ENCODE data around the gene MORN1. TPM values are rescaled to one million over a fixed set of nuclear protein-coding genes. Genes with fewer than 3 reads are reported as not detected.
"Not testable (repeated sequence)": the region's sequence is repeated elsewhere in the genome, so short reads cannot be mapped to it uniquely, and the experiment has no call there.

MORN1 gene
- total and polyA plus RNA-seq, 2 donors (not counting 3 experiments of a cell fraction or from before 2014, with no cell fraction given), result 4.3 to 6.4 TPM

DNA sequence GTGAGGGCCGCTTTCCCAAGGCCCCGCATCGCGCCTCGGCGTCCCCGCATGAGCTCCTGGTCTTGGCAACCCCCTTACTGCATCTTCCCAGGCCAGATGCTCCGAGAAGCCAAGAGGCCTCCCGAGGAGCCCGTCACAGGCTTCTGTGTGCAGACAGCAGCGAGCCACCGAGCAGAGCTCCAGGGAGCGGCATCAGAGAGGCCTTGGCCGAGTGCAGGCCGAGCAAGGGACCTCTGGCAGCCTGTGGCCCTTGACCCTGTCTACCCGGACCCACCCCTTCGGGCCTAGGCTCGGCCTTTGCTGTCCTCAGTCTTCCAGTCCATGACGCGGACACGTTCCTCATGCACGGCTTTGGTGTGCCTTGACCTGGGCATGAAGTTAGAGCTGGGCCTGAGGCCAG lies 63.5 kb downstream of the MORN1 start:
- Histone ChIP-seq H2AFZ (ENCODE audit: low read depth, low read length) (no peak overlapping the region), H3K27me3 (ENCODE audit: control insufficient read depth in 2 of 2, insufficient read depth in 2 of 2, low read length in 2 of 2) (no peaks in the 10 kb centered on the region), H3K4me3 (replicated peaks in 1 of 3; ENCODE audit: insufficient read depth in 1 of 3, low read depth in 1 of 3, low read length in 3 of 3) (no peak overlapping the region), H3K9ac (replicated peaks; ENCODE audit: extremely low read depth, insufficient read depth, low read length) (no peak overlapping the region), H3K9me3 (replicated peaks; ENCODE audit: control insufficient read depth, insufficient read depth, low read length) (no peaks in the 10 kb centered on the region), H3K9me1 (replicated peaks; ENCODE audit: control insufficient read depth, extremely low read depth, insufficient read depth, low read length) (no peaks in the 10 kb centered on the region), H3K4me2 (ENCODE audit: insufficient read depth, low read length) (no peak overlapping the region), H3K4me1 (ENCODE audit: control insufficient read depth, extremely low read depth, insufficient read depth, low read length) (no peaks in the 10 kb centered on the region), H4K20me1 (replicated peaks; ENCODE audit: control insufficient read depth, extremely low read depth, insufficient read depth, low read length) (no peaks in the 10 kb centered on the region), H3K36me3 (ENCODE audit: control insufficient read depth in 2 of 2, extremely low read depth in 1 of 2, insufficient read depth in 2 of 2, low read length in 2 of 2) (no peaks in the 10 kb centered on the region), H3K27ac (ENCODE audit: insufficient read depth, low read depth, low read length) (no peak overlapping the region), H3K79me2 (ENCODE audit: control insufficient read depth, insufficient read depth, low read length) (no peaks in the 10 kb centered on the region)
- POLR2A ChIA-PET, result no interaction called here
- CTCF ChIA-PET, result interaction anchor here (0.5 kb wide), 1 partner anchor 121 kb away, joined by 3 read pairs; no protein-coding TSS in a partner anchor
- dilution Hi-C loops (cut with MboI; ENCODE audit: extremely low pct_ligation_motif_present, low sequenced_read_pairs) (no loop called here), intact Hi-C loops (cut with micrococcal nuclease) (no loop called here)
- no peak for FAIRE-seq
- TF ChIP-seq EZH2 (IDR thresholded peaks at IDR 0.05; ENCODE audit: borderline replicate concordance, low read depth, low read length, severe bottlenecking) (no peak), GATA2 (IDR thresholded peaks at IDR 0.05; ENCODE audit: insufficient read depth, insufficient read length, low read depth, low read length) (no peak), POLR2A (IDR thresholded peaks at IDR 0.05; ENCODE audit: low read depth, low read length) (no peak), MYC (IDR thresholded peaks at IDR 0.05; ENCODE audit: low read depth, low read length) (no peak), FOS (IDR thresholded peaks at IDR 0.05; ENCODE audit: borderline replicate concordance, insufficient read depth, low read length) (no peak), POLR2AphosphoS5 (IDR thresholded peaks at IDR 0.05; ENCODE audit: insufficient read depth, low read depth, low read length) (no peak), JUN (IDR thresholded peaks at IDR 0.05; ENCODE audit: borderline replicate concordance, insufficient read depth, insufficient read length, low read depth) (no peak)
- TF ChIP-seq, protein P1, sequence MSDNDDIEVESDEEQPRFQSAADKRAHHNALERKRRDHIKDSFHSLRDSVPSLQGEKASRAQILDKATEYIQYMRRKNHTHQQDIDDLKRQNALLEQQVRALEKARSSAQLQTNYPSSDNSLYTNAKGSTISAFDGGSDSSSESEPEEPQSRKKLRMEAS (IDR thresholded peaks at IDR 0.05; ENCODE audit: insufficient read depth, insufficient read length), result no peak
- TF ChIP-seq, protein P2, sequence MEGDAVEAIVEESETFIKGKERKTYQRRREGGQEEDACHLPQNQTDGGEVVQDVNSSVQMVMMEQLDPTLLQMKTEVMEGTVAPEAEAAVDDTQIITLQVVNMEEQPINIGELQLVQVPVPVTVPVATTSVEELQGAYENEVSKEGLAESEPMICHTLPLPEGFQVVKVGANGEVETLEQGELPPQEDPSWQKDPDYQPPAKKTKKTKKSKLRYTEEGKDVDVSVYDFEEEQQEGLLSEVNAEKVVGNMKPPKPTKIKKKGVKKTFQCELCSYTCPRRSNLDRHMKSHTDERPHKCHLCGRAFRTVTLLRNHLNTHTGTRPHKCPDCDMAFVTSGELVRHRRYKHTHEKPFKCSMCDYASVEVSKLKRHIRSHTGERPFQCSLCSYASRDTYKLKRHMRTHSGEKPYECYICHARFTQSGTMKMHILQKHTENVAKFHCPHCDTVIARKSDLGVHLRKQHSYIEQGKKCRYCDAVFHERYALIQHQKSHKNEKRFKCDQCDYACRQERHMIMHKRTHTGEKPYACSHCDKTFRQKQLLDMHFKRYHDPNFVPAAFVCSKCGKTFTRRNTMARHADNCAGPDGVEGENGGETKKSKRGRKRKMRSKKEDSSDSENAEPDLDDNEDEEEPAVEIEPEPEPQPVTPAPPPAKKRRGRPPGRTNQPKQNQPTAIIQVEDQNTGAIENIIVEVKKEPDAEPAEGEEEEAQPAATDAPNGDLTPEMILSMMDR (IDR thresholded peaks at IDR 0.05; ENCODE audit: extremely low read depth in 1 of 2, insufficient read depth in 1 of 2, low read depth in 1 of 2, low read length in 2 of 2), result no peak
- DNase-seq (ENCODE audit: low read depth, low spot score), result no peak
- BruUV-seq (replicated peaks), result no TSS peak

DNA sequence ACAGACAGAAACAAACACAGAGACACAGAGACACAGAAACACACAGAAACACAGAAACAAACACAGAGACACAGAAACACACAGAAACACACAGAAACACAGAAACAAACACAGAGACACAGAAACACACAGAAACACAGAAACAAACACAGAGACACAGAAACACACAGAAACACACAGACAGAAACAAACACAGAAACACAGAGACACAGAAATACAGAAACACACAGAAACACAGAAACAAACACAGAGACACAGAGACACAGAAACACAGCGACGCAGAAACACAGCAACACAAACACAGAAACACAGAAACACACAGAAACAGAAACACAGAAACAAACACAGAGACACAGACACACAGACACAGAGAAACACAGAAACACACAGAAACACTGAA lies 64.2 kb downstream of the MORN1 start:
- CTCF ChIA-PET, result interaction anchor here (0.5 to 1.6 kb wide), 3 partner anchors 11 to 121 kb away, joined by 3 to 4 read pairs (median 4); no protein-coding TSS in a partner anchor
- H2AFZ ChIP-seq (ENCODE audit: low read depth, low read length), result not testable (repeated sequence)

More for the DNA sequence above, 64.2 kb downstream of the MORN1 start:
- BruUV-seq (replicated peaks); FAIRE-seq; H3K27me3 ChIP-seq (ENCODE audit: control insufficient read depth in 2 of 2, insufficient read depth in 2 of 2, low read length in 2 of 2); DNase-seq (ENCODE audit: low read depth, low spot score); H4K20me1 ChIP-seq (replicated peaks; ENCODE audit: control insufficient read depth, extremely low read depth, insufficient read depth, low read length); POLR2A ChIA-PET; H3K36me3 ChIP-seq (ENCODE audit: control insufficient read depth in 2 of 2, extremely low read depth in 1 of 2, insufficient read depth in 2 of 2, low read length in 2 of 2); H3K9me3 ChIP-seq (replicated peaks; ENCODE audit: control insufficient read depth, insufficient read depth, low read length); H3K9me1 ChIP-seq (replicated peaks; ENCODE audit: control insufficient read depth, extremely low read depth, insufficient read depth, low read length); dilution Hi-C loops (cut with MboI; ENCODE audit: extremely low pct_ligation_motif_present, low sequenced_read_pairs); H3K4me3 ChIP-seq (replicated peaks in 1 of 3; ENCODE audit: insufficient read depth in 1 of 3, low read depth in 1 of 3, low read length in 3 of 3); H3K27ac ChIP-seq (ENCODE audit: insufficient read depth, low read depth, low read length); H3K9ac ChIP-seq (replicated peaks; ENCODE audit: extremely low read depth, insufficient read depth, low read length); intact Hi-C loops (cut with micrococcal nuclease); H3K79me2 ChIP-seq (ENCODE audit: control insufficient read depth, insufficient read depth, low read length); H3K4me2 ChIP-seq (ENCODE audit: insufficient read depth, low read length); H3K4me1 ChIP-seq (ENCODE audit: control insufficient read depth, extremely low read depth, insufficient read depth, low read length): not testable (repeated sequence)
